ENCODE data around the gene SPTBN1. TPM values are rescaled to one million over a fixed set of nuclear protein-coding genes. Genes with fewer than 3 reads are reported as not detected.

SPTBN1 gene
- total and polyA plus RNA-seq, 2 of the 13 experiments (the other 11 are each of a cell fraction or from before 2014, with no cell fraction given) = 123 to 299 TPM

- TF ChIP-seq ATF6 (CRISPR knock-in tag; conservative IDR thresholded peaks at IDR 0.05) (no peak), ZNF280D (CRISPR knock-in tag; IDR thresholded peaks at IDR 0.05) (no peak), ZNF367 (CRISPR knock-in tag; IDR thresholded peaks at IDR 0.05; ENCODE audit: borderline replicate concordance) (no peak; the same call in 1 of the 2 replicates), NR0B2 (CRISPR knock-in tag; IDR thresholded peaks at IDR 0.05) (peak; percentile 43; the same call in 1 of the 2 replicates), SOX5 (CRISPR knock-in tag; IDR thresholded peaks at IDR 0.05; ENCODE audit: borderline replicate concordance) (peak; percentile 51; the same call in 1 of the 2 replicates), ZNF253 (CRISPR knock-in tag; IDR thresholded peaks at IDR 0.05; ENCODE audit: borderline replicate concordance) (no peak), ATF1 (CRISPR knock-in tag; IDR thresholded peaks at IDR 0.05) (no peak), NFE2L2 (IDR thresholded peaks at IDR 0.05; ENCODE audit: low read length) (no peak), TBL1XR1 (IDR thresholded peaks at IDR 0.05; ENCODE audit: borderline replicate concordance, low read length, partially characterized antibody) (peak; percentile 36), CCAR2 (optimal IDR thresholded peaks at IDR 0.05; ENCODE audit: low read depth, low read length) (no peak), ZHX1 (CRISPR knock-in tag; IDR thresholded peaks at IDR 0.05; ENCODE audit: low read depth) (no peak), ZNF577 (CRISPR knock-in tag; IDR thresholded peaks at IDR 0.05; ENCODE audit: borderline replicate concordance, low read depth) (no peak), TOE1 (CRISPR knock-in tag; IDR thresholded peaks at IDR 0.05) (no peak), ZBTB7B (CRISPR knock-in tag; IDR thresholded peaks at IDR 0.05) (0 out of 2 replicates have a peak, but pooled peaks have one; percentile 20), MATR3 (CRISPR knock-in tag; IDR thresholded peaks at IDR 0.05) (no peak), ZNF260 (CRISPR knock-in tag; IDR thresholded peaks at IDR 0.05; ENCODE audit: borderline replicate concordance, low read depth) (no peak), TMF1 (CRISPR knock-in tag; IDR thresholded peaks at IDR 0.05; ENCODE audit: low read depth) (peak; percentile 57; the same call in 1 of the 2 replicates), ONECUT2 (CRISPR knock-in tag; IDR thresholded peaks at IDR 0.05) (no peak; the same call in 1 of the 2 replicates), ZNF7 (CRISPR knock-in tag; IDR thresholded peaks at IDR 0.05) (no peak), CCDC6 (CRISPR knock-in tag; IDR thresholded peaks at IDR 0.05) (no peak), ETV6 (CRISPR knock-in tag; conservative IDR thresholded peaks at IDR 0.05) (0 out of 2 replicates have a peak, but pooled peaks have one; percentile 36)
These were observed 174.1 kb downstream of the SPTBN1 start (continued) for GRCh38 chr2:54629914-54630857.
